ENCODE data around the gene NES. TPM values are rescaled to one million over a fixed set of nuclear protein-coding genes. Genes with fewer than 3 reads are reported as not detected.
"Not testable (repeated sequence)": the region's sequence is repeated elsewhere in the genome, so short reads cannot be mapped to it uniquely, and the experiment has no call there.

The NES gene
- polyA plus RNA-seq, 3 donors: not detected

DNA sequence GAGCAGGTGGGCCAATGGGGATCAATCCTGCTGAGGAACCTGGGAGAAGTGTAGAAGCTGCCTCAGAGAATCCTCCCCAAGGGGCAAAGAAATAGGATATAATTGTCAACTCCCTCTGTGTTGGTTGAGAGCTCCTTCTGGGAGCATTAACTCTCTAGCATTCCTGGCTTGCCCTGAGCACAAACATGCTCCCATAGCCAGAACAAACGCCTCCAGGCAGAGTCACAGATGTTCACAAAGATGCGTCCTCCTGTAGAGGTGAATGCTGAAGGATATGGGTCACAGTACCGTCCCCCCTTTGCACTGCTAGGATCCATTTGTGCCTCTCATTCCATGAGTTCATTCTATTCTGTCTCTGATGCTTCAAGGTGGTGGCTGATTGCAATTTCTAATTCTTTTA, 44.9 kb downstream of the NES start:
- intact Hi-C loops (cut with micrococcal nuclease): no loop called here
- Mint-ChIP-seq H3K27ac (no peak overlapping the region), H3K27me3 (ENCODE audit: low read depth in 3 of 3) (peaks cover 49 to 79% (median 56%) of the 10 kb centered on the region in 3 donors), H3K4me3 (peak overlapping the region in 1 of 2 donors; percentile 9), H3K9me3 (no peaks in the 10 kb centered on the region), H3K36me3 (no peaks in the 10 kb centered on the region), H3K4me1 (peaks cover 1% of the 10 kb centered on the region)
- Histone ChIP-seq H3K4me2 (replicated peaks; ENCODE audit: extremely low read depth, low read length, poor library complexity, severe bottlenecking) (no peak overlapping the region), H3K36me3 (replicated peaks in 1 of 2; ENCODE audit: control insufficient read depth in 1 of 2, insufficient read depth in 2 of 2, low read length in 2 of 2) (no peaks in the 10 kb centered on the region), H3K4me3 (replicated peaks in 1 of 3; ENCODE audit: low read depth in 2 of 3, low read length in 3 of 3) (no peak overlapping the region), H3K9ac (ENCODE audit: insufficient read depth, low read length, poor library complexity, severe bottlenecking) (no peak overlapping the region), H3K79me2 (ENCODE audit: insufficient read depth, low read length) (no peaks in the 10 kb centered on the region), H2AFZ (ENCODE audit: insufficient read depth, low read depth, low read length, poor library complexity, severe bottlenecking) (no peak overlapping the region), H3K9me3 (replicated peaks in 1 of 2; ENCODE audit: control insufficient read depth in 1 of 2, insufficient read depth in 1 of 2, low read length in 2 of 2) (no peaks in the 10 kb centered on the region), H3K27me3 (ENCODE audit: control insufficient read depth in 2 of 2, insufficient read depth in 2 of 2, low read length in 2 of 2) (peaks cover 28 to 59% of the 10 kb centered on the region in 2 donors), H4K20me1 (ENCODE audit: insufficient read depth, low read length) (no peaks in the 10 kb centered on the region), H3K4me1 (ENCODE audit: control insufficient read depth in 1 of 2, insufficient read depth in 2 of 2, low read length in 2 of 2) (no peaks in the 10 kb centered on the region), H3K27ac (ENCODE audit: low read depth in 1 of 2, low read length in 2 of 2) (no peak overlapping the region)
- no CpG with 5 or more reads among the region's 3 CpGs for WGBS (ENCODE audit: insufficient coverage)
- TF ChIP-seq, protein P1, sequence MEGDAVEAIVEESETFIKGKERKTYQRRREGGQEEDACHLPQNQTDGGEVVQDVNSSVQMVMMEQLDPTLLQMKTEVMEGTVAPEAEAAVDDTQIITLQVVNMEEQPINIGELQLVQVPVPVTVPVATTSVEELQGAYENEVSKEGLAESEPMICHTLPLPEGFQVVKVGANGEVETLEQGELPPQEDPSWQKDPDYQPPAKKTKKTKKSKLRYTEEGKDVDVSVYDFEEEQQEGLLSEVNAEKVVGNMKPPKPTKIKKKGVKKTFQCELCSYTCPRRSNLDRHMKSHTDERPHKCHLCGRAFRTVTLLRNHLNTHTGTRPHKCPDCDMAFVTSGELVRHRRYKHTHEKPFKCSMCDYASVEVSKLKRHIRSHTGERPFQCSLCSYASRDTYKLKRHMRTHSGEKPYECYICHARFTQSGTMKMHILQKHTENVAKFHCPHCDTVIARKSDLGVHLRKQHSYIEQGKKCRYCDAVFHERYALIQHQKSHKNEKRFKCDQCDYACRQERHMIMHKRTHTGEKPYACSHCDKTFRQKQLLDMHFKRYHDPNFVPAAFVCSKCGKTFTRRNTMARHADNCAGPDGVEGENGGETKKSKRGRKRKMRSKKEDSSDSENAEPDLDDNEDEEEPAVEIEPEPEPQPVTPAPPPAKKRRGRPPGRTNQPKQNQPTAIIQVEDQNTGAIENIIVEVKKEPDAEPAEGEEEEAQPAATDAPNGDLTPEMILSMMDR (IDR thresholded peaks at IDR 0.05): no peak
- DNase-seq: no peak

DNA sequence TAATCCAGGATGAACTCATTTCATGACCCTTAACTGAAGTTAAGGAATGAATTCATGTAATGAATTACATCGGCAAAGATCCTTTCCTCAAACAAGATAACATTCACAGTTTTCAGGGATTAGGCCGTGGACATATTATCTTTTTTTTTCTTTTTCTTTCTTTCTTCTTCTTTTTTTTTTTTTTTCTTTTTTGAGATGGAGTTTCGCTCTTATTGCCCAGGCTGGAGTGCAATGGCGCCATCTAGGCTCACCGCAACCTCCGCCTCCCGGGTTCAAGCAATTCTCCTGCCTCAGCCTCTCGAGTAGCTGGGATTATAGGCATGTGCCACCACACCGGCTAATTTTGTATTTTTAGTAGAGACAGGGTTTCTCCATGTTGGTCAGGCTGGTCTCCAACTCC, 46.1 kb downstream of the NES start:
- H3K36me3 Mint-ChIP-seq; H3K9me3 ChIP-seq (replicated peaks in 1 of 2; ENCODE audit: control insufficient read depth in 1 of 2, insufficient read depth in 1 of 2, low read length in 2 of 2); H3K4me1 Mint-ChIP-seq; H3K9me3 Mint-ChIP-seq; H3K27ac Mint-ChIP-seq; H3K27ac ChIP-seq (ENCODE audit: low read depth in 1 of 2, low read length in 2 of 2); H3K4me2 ChIP-seq (replicated peaks; ENCODE audit: extremely low read depth, low read length, poor library complexity, severe bottlenecking); DNase-seq; H3K4me3 ChIP-seq (replicated peaks in 1 of 3; ENCODE audit: low read depth in 2 of 3, low read length in 3 of 3); H3K4me1 ChIP-seq (ENCODE audit: control insufficient read depth in 1 of 2, insufficient read depth in 2 of 2, low read length in 2 of 2); H3K79me2 ChIP-seq (ENCODE audit: insufficient read depth, low read length); H2AFZ ChIP-seq (ENCODE audit: insufficient read depth, low read depth, low read length, poor library complexity, severe bottlenecking); H4K20me1 ChIP-seq (ENCODE audit: insufficient read depth, low read length); intact Hi-C loops (cut with micrococcal nuclease); H3K36me3 ChIP-seq (replicated peaks in 1 of 2; ENCODE audit: control insufficient read depth in 1 of 2, insufficient read depth in 2 of 2, low read length in 2 of 2); H3K9ac ChIP-seq (ENCODE audit: insufficient read depth, low read length, poor library complexity, severe bottlenecking): not testable (repeated sequence)
- H3K27me3 ChIP-seq (ENCODE audit: control insufficient read depth in 2 of 2, insufficient read depth in 2 of 2, low read length in 2 of 2): peaks cover 35 to 67% of the 10 kb centered on the region in 2 donors
- 80% methylated on average over 1 of the region's 9 CpGs for WGBS (ENCODE audit: insufficient coverage)
- peaks cover 46 to 78% (median 60%) of the 10 kb centered on the region in 3 donors for H3K27me3 Mint-ChIP-seq (ENCODE audit: low read depth in 3 of 3)
- peak overlapping the region in 1 of 2 donors; percentile 65 for H3K4me3 Mint-ChIP-seq
